ENCODE data around the gene ANKRD18B.
"Not testable (repeated sequence)": the region's sequence is repeated elsewhere in the genome, so short reads cannot be mapped to it uniquely, and the experiment has no call there.

The ANKRD18B gene

DNA sequence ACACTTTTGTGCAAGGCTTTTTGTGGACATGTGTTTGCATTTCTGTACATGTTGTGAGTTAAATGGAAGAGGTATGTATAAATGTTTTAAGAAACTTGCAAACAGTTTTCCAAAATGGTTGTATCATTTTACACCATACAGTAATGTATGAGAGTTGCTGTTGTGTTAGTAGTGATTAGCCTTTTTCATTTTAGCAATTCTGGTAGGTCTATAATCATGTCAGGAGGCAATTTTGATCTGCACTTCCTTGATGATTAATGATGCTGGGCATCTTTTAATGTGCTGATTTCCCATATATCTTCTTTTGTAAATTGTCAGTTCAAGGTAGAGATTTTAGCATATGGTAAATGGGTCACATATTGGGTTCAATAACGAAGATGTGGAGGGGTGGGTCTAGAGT lies 87.3 kb downstream of the ANKRD18B start:
- DNase-seq (ENCODE audit: low read depth in 2 of 2) = no peak

DNA sequence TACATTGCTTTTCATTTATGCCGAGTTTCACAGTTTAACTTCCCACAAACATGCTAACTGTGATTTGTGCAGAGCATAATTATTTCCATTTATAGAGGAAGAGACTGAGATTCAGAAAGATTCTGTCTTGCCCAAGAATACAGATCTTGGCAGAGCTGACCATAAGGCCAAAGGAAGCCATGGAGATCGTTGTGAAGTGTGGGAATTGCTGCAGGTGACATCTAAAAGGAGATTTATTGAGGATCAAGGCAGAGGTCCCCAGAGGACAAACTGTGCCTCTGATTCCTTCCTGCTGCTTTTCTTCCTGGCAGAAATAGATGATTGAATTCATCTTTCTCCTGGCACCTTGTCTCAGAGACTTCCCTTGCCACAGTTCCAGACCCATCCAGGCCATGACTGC lies 88.4 kb downstream of the ANKRD18B start:
- not testable (repeated sequence) for DNase-seq (ENCODE audit: low read depth in 2 of 2)

DNA sequence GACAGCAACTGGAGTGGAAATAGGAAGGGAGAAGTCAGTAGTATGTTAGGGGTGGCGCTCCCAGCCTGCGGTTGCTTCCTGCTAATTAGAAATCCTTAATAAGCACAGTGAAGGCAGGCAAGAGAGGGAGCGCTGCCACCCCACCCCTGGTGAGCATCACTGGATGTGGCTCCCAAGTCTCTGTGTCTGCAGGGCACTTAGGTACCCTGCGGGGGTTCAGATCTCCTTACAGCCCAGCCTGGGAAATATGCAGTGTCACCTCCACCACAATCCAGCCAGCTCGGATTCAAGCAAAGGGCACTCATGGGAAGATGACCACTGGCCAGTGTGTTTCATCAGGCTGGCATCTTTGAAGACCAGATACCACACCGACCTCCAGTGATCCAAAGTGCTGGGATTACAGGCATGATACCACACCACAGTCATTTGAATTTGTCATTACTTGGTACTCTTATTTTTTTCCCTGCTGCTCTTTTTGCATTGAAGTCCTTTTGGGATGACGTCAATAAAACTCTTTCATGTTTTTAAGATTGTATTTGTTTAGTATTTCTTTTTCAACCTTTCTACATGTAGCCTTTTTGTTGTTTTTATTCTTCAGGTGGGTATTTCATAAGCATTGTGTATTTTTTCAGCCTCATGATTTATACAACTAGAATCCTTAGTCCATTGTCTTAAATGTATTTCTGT lies 90.1 kb downstream of the ANKRD18B start:
- DNase-seq (ENCODE audit: low read depth in 2 of 2) = no peak

DNA sequence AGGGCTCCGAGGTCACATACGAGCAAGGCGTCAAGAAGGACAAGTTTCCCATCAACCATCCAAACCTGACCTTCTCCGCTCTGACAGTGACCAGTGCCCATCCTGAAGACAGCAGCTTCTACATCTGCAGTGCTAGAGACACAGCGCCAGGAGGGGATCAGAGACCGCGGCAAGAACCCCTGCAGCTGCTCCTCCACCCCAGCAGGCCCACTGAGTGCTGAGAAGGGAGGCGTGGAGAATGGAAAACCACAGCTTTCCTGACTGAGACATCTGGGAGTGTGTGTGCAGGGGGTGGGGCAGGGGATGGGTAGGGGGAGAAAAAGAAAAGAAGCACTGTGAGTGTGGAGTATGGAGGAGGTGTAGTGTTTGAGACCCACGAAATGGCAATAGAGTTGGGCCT lies 94.3 kb downstream of the ANKRD18B start:
- not testable (repeated sequence) for DNase-seq (ENCODE audit: low read depth in 2 of 2)

DNA sequence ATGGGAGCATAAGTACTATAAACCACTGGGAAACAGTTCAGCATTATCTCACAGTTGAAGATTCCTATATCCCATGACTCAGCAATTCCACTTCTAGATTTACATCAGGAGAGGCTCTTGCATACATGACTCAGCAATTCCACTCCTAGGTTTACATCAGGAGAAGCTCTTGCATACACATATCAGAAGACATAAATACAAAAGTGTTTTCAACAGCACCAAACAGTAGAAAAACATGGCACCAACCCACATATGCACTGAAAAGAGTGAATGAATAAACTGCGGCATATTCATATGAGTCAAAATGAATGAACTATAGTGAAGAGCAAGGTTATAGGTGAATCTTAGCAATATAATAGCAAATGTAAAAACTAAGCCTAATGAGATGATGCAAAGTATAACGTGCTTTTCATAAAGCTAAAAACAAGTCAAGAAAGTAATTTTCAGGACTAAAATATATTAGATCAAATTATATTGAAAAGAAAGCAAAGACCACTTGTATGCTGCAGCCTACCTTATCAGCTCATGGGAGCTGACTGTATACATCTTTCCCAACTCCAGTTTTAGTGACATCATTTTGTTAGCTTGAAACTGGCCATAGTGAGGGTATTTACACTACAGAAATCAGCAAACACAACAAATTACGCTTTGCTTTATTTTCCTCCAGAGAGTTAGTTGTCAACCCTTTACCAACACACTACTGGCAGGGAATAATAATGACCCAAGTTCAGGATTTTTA lies 95.8 kb downstream of the ANKRD18B start:
- no peak for DNase-seq (ENCODE audit: low read depth in 2 of 2)

DNA sequence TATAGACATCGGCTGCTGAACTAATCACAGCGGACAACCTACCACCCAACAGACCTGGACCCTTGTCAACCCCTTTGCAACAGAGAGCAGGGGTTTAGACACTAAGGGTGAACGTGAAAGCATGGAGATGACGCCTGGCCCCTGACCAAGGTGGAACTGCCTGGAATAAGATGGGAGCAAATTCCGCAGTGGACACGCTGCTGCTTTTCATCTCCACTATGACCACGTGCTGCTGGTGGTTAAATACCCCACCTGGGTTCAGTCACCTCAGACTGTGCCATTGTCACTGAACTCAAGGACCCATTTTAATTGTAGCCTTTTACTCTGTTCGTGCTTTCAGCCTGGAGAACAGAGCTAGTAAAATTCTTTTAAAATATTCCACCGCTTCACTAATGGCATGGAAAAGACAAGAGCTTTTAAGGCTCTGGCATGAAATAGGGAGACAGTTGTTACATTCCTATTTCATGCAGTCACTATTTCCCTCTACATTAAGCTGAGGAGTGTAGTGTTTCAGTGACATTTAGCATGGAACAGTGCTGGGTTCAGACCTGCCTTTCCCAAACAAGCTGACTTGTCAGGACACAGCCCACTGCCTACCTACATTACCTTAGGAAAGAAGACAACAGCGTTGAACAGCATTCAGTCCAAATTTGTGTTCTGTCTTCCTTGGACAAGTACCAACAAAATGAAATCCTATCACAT lies 96.8 kb downstream of the ANKRD18B start:
- DNase-seq (ENCODE audit: low read depth in 2 of 2) = no peak
